ENCODE results near the gene UBP1.
"Not testable (repeated sequence)": the region's sequence is repeated elsewhere in the genome, so short reads cannot be mapped to it uniquely, and the experiment has no call there.

UBP1 gene, protein sequence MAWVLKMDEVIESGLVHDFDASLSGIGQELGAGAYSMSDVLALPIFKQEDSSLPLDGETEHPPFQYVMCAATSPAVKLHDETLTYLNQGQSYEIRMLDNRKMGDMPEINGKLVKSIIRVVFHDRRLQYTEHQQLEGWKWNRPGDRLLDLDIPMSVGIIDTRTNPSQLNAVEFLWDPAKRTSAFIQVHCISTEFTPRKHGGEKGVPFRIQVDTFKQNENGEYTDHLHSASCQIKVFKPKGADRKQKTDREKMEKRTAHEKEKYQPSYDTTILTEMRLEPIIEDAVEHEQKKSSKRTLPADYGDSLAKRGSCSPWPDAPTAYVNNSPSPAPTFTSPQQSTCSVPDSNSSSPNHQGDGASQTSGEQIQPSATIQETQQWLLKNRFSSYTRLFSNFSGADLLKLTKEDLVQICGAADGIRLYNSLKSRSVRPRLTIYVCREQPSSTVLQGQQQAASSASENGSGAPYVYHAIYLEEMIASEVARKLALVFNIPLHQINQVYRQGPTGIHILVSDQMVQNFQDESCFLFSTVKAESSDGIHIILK

DNA sequence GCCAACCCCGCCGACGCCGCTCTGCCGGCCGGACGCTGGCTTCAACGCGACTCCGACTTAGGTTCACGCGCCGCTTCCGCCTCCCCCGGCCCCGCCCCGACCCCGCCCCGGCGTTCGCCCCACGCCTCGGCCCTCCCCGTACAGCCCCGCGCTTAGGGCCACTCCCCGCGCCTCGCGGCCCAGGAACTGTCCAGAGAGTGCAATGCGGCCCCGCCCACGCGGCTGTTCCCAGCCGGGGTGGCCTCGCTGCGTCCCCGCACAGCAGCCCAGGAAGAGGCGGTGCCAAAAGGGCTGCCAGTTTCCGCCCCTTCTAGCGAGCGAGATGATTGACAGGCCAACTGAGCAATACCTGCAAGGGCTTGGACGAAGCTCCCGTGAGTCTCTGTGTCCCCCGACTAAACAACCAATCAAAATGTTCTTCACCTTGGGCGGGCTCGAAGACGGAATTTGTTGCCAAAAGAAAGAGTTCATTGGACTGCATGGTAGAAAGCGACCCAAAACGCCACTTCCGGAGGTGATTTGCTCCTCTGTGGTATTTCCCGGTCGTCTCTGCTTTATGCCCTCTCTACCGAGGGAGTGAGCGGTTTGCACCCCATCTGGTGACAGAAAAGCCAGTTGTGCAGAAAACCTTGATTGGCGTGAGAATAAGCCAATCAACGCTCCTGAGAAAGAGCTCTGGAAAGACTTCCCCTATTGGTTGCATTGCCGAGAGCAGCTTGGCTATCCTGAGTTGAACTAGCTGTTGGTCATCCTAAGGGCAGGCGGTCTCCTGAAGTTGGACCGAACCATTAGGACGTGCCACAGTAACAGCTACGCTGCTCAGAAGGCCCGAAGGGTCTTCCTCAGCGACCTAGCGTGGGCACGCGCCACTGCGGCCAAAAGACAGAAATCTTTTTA, at the start of gene UBP1:
TSS of gene UBP1 (minus strand) at position 78 of the 897 bp plus-strand sequence. CDS start 557 bp downstream, outside the sequence.
- DNase-seq = peak; percentile 96

DNA sequence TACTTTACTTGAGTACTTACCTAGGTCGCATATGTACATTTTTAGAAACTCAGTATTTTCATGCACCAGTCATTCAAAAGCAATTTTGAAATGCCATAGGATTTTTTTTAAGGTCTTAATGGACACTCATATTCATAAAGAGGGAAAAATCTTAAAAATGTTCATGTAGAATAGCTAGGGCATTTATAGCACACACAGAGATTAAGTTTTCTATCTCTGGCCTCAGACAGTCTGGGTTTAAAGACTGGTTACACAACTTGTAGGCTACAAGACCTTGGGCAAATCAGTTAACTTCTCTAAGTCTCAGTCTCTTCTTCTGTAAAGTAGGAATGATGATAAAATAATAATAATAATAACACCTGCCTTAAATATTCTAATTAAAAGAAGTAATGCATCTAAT, 48.5 kb upstream of the UBP1 start:
- no peak for DNase-seq

DNA sequence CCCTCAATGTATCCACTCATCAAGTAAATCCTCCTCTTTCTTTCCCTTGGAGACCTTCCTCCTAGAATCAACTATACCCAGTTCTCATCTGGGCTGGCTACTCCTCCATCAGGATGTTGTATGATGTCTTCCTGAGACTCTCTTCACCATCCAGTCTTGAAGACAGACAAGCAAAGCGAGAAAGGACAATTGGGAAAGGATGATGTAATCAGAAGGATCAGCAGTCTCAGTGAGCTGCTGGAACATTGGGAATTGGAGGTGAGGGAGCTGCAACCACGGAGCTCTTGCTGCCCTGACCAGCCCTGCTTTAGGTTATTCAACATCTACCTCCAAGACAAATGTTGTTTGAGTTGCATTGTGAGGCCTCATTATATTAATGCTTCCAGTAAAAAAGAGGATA, 48.0 kb upstream of the UBP1 start:
- no peak for DNase-seq

DNA sequence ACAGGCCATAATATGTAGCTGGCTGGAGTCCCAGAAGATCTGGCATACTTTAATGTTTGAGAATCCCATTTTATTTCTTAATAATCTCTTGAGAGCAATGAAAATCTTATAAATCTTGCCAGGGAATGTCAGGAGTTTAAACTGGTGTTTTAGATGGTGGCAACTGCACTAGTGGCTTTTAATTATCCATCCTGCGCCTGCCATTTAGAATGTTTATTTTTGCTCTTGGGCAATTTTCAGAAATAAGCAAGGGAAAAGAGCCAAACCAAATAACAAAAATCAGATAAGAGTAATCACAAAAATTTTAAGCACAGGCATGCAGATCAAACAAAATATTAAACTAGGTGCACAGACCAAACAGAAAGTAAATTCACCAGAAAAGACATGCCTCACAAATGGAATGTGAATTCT, 41.9 kb upstream of the UBP1 start:
- DNase-seq = no peak

DNA sequence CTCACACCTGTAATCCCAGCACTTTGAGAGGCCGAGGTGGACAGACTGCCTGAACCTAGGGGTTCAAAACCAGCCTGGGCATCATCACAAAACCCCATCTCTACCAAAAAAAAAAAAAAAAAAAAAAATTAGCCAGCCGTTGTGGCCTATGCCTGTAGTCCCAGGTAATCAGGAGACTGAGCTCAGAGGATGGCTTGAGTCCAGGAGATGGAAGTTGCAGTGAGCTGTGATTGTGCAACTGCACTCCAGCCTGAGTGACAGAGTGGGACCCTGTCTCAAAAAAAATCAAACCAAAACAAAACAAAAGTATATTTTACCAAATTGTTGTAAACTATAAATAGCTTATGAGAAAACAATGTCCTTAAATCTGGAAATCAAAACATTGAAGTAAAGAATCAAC, 34.7 kb upstream of the UBP1 start:
- no peak for DNase-seq

DNA sequence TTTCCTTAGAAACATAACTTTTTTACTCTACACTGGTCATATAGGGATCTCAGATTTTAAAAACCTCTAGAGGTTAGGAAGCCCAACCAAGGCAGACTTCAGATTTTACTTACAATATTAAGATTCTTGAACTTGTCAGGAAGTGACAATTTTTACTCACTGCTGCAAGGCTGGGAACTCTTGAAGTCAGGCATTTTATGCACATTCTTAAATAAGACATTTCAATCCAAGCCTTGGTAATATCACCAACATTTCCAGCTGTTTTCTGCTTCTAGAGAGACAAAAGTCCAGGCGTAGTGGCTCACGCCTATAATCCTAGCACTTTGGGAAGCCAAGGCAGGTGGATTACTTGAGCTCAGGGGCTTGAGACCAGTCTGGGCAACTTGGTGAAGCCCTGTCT, 33.6 kb upstream of the UBP1 start:
- DNase-seq = no peak

DNA sequence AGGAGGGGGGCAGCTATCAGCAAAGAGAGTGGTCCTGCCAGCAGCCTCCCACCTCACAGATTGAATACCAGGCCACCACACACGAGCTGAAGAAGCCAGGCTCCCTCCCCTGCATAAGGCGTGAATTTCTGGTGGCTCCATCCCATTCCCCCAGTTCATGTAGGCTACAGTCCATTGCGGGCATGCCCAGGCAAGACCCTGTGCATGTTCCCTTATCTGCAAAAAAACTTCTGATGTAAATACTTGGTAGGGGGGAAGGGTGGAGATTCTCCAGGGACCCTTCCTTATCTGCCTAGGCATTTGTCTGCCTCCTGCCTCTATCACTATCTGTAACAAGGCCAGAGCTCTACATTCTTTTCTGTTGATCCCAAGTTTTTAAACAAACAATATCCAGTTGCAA, 27.6 kb upstream of the UBP1 start:
- no peak for DNase-seq

DNA sequence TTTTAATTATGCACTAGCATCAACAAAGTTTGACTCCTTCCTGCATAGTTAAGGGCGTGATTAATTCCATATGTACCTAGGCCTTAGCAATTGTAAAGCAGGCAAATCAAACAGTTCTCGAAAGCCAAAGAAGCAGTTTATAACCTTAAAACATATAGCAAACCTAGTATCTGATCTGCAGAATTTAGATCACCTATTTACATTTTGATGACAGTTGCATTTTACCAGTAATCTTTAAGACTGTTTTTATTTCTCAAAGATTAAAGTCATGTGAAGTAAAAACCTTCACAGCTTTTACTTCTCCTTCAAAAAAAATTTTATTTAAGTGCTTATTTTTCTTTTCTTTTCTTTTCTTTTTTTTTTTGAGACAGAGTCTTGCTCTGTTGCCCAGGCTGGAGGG, 20.9 kb upstream of the UBP1 start:
- no peak for DNase-seq

DNA sequence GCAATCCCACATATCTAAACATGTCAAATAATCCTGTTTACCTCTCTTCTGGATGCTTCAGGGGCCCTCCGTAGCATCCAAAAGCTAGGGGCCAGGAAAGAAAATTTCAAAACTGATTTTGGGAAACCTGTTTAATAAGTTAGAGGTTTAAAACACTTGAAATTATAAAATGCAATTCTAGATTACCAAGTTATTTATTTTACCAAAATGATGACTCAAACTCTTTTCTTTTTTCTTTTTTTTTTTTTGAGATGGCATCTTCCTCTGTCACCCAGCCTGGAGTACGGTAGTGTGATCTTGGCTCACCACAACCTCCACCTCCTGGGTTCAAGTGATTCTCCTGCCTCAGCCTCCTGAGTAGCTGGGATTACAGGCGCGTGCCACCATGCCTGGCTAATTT, 19.4 kb upstream of the UBP1 start:
- DNase-seq = not testable (repeated sequence)

DNA sequence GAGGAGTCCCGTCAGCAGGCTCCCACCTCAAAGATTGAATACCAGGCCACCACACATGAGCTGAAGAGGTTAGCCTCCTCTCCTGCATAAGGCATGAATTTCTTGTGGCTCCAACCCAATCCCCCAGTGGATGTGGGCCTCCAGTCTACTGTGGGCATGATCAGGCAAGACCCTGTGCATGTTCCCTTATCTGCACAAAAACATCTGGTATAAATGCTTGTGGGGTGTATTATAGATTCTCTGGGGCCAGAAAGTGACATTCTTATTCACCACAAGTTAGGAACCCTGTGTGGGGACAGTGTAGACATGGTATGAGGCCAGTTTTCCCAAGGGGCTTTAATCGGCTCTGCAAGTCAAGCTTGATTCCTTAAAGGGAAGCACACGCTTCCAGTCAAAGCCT, 18.2 kb upstream of the UBP1 start:
- no peak for DNase-seq

DNA sequence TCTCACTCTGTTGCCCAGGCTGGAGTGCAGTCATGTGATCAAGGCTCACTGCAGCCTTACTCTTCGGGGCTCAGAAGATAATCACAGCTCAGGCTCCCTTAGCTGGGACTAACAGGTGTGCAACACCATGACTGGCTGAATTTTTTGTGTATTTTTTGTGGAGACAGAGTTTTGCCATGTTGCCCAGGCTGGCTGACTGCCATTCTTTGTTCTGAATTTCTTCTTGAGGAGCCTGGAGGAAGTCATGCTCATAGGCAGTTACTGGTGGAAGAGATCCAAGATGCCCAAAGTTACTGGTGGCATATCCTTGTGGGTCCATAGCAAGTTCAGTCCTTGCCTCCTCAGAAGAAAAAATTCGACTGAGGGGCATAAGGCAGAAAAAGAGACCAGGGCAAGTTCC, 16.6 kb upstream of the UBP1 start:
- DNase-seq = no peak

DNA sequence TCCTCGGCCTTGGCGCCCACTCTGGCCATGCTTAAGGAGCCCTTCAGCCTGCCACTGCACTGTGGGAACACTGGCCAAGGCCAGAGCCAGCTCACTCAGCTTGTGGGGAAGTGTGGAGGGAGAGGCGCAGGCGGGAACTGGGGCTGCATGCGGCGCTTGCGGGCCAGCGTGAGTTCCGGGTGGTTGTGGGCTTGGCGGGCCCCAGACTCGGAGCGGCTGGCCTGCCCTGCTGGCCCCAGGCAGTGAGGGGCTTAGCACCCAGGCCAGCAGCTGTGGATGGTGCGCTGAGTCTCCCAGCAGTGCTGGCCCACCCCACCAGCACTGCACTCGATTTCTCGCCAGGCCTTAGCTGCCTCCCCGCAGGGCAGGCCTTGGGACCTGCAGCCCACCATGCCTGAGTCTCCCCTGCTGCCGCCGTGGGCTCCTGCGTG, 13.1 kb upstream of the UBP1 start:
- no peak for DNase-seq

DNA sequence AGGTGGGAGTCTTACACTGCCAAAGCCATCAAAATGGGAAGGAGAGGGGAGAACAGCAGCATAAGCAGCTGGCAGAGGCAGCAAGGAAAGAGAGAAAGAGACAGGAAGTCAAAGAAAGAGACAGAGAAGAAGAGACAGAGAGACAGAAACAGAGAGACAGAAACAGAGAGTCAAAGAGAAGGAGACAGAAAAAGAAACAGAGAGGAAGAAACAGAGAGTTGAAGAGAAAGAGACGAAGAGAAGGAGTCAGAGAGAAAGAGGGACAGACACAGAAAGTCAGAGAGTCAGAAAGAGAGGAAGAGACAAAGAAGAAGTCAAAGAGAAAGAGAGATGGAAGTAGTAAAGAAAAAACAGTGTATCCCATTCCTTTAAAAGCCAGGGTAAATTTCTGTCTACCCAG, 11.8 kb upstream of the UBP1 start:
- DNase-seq = not testable (repeated sequence)

DNA sequence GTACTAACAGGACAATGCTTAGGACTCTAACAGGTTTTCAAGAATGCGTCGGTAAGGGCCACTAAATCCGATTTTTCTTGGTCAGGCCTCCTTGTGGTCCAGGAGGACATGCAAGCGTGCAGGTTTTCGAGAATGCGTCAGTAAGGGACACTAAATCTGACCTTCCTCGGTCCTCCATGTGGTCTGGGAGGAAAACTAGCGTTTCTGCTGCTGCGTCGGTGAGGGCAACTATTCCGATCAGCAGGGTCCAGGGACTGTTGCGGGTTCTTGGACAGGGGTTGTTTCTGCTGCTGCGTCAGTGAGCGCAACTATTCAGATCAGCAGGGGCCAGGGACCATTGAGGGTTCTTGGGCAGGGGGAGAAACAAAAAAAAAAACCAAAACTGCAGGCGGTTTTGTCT, 7.8 kb upstream of the UBP1 start:
- no peak for DNase-seq

DNA sequence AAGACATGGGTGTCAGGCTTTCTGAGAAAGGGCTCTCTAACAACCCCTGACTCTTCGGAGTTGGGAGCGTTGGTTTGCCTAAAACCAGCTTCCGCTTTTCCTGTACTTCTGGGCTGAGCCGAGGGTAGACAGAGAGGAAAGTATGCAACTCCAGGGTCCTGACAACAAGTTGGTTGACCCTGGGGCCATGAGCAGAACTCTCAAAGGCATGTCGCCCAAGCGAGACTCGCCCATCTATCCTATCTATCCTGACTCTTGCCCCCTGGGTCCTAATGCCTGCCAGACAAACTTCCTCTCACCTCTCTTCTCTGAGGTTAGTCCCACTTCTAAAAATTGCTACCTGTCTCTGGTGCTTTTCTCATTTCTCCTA, 7.0 kb upstream of the UBP1 start:
- DNase-seq = not testable (repeated sequence)

DNA sequence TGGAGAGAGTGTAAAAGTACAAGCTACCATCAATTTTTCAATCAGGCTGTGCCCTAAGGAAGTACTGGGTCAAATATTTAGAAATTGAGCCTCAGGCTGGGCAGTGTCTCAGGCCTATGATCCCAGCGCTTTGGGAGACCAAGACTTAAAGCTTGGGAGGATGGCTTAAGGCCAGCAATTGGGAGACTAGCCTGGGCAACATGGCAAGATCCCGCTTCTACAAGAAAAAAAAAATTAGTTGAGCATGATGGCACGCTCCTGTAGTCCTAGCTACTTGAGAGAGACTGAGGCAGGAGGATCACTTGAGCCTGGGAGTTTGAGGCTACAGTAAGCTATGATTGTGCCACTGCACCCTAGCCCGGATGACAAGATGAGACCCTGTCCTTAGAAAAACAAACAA, 2.0 kb upstream of the UBP1 start:
- DNase-seq = no peak

DNA sequence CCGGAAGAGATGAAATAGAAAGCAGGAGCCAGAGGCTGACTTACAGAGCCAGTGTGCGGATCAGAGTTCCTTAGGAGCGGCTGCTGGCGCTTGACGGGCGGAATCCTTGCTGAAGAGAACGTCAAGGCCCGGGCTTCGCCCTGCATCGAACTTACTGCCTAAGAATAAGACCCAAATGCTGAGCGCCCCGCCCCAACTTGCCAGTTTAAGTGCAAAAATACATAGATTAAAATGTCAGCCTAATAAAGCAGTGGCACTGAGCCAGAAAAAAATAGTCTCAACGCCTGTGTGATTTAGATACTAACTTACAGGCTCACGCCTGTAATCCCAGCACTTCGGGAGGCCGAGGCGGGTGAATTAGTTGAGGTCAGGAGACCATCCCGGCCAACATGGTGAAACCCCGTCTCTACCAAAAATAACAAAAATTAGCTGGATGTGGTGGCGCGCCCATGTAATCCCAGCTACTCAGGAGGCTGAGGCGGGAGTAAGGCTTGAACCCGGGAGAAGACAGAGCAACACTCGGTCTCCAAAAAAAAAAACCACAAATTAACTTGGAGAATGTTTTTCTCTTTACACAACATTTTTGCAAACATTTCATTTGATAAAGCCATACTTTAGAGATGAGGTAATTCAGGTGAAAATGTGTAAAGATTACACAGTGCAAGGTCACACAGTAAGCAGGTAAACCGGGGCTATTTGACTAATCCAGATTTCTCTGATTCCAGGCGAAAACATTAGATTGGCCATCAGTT, 1.2 kb upstream of the UBP1 start:
- DNase-seq = no peak

DNA sequence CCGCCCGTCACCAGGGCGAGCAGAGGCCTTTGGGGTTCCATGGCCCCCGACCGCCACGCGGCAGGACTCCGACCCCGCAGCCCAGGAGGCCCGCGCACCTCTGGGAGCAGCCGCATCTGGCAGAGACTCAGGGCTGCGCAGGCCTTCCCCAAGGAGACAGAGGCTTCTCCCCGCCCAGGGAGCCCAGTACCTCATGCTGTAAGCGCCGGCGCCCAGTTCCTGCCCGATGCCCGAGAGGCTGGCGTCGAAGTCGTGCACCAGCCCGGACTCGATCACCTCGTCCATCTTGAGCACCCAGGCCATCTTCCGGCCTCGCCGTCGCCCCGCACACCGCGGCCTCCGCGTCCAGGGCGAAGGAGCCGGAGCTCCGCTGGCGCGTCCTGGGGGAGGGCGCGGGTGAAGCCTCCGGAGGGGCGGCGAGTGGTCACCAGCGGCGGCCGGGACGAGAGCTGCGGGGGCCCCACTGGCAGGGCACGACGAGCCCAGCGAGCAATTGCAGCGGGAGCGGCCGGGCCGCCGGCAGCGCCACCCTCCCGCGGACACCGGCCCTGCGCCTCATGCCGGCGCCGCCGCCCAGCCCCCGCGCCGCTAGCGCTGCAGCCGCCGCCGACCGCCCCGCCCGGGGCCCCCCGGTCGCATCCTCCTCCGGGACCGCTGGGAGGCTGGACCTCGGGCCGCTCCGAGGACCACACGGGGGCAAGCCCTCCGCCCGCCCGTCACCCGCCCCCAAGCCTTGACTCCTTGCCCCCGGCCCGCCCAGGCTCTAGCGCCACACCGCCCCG, 468 bp downstream of the UBP1 start:
- peak; percentile 44 for DNase-seq

DNA sequence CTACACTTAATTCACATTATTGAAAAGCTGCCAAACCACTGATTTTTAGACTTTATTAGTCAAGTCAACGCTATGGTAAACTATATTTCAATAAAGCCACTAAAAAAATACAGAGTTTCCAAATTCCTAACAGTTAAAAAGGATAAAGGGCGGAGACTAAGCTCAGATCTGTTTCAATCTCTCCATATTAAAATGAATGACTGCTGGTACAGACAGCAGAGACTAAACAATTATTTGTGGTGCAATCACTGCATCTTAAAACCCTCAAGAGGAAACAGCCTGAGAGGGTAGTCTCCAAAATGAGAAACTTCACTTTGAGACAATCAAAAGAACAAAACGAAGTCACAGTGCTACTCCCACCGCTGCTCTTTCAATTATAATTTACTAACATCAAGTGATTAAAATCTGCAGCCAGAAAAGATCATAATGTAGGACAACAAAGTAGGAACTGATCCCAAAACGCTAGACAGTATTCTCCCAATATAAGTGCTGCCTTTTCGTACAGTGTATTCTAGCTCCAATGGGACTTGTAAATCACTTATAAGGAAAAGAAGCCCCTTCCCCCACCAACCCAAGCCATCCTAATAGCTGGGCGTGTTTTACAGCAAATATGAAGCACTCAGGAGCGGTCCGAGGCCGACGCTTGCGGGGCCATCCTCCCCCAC, 1.2 kb downstream of the UBP1 start:
- no peak for DNase-seq

DNA sequence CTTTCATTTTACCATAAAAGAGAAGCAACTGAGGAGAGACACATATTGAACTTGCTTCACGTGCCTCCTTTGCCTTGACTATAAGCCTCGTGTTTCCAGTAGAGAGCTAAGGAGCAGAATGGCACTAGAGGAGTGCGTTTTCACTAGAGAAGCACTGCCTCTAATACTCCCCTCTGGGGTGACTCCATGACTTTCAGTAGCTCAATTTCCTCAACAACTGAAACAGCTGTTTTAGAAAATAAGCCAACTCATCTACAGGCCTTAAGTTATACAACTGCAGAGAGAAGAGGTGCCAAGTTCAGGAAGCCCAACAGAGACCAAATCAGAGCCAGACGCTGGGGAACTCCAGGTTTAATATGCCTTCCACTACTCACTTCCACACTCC, 1.9 kb downstream of the UBP1 start:
- no peak for DNase-seq

DNA sequence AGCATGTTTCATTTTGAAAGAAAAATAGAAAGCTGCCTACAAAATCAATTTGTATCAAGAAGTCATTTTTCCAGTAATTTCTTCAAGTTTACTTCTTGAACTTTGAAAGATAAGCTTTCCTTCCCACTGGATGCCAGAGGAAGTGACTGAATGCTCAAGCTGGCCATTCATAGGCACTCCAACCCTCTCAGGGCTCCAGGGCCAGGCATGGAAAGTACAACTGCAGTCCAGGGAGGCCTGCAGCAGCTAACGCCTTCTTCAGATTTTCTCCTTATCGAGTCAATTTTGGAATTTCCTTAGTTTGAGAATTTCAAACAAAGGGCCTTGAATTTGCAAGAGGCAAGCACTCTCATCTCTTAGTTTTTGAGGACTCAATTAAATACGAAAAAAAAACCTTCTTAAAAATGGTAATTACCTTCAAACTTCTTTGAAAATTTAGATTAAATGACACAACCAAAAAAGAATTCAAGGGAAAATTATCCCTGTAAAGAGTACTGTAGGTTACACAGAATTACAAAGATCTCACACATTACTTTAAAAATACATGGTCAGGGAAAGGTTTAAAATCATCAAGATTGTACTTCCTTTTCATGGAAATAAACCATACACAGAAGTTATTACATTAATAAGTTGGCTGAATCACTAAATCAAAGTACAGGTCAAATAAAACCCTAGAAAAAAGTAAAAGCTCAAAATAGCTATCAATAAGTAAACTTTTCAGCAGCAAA, 2.5 kb downstream of the UBP1 start:
- DNase-seq = no peak
